ENCODE results near the gene CENPO.

The CENPO gene

GRCh38 chr2:24785671-24786321, 7.4 kb upstream of the CENPO start:
- TF ChIP-seq CTCF (IDR thresholded peaks at IDR 0.05; ENCODE audit: control insufficient read depth, extremely low read depth, insufficient read depth), result no peak
- no peak for DNase-seq (ENCODE audit: low read depth)
- no peak overlapping the region for H3K4me3 ChIP-seq (ENCODE audit: low read depth, low read length)

GRCh38 chr2:24787532-24787931, 5.7 kb upstream of the CENPO start:
- no peak for DNase-seq (ENCODE audit: low read depth)
- no peak overlapping the region for H3K4me3 ChIP-seq (ENCODE audit: low read depth, low read length)

GRCh38 chr2:24788816-24789215, 4.4 kb upstream of the CENPO start:
- H3K4me3 ChIP-seq (ENCODE audit: low read depth, low read length), result no peak overlapping the region
- no peak for TF ChIP-seq CTCF (IDR thresholded peaks at IDR 0.05; ENCODE audit: control insufficient read depth, extremely low read depth, insufficient read depth)
- no peak for DNase-seq (ENCODE audit: low read depth)

More at GRCh38 chr2:24787532-24787931, 5.7 kb upstream of the CENPO start:
- TF ChIP-seq CTCF (IDR thresholded peaks at IDR 0.05; ENCODE audit: control insufficient read depth, extremely low read depth, insufficient read depth), result no peak

GRCh38 chr2:24791452-24791851, 1.8 kb upstream of the CENPO start:
- no peak for DNase-seq (ENCODE audit: low read depth)
- no peak for TF ChIP-seq CTCF (IDR thresholded peaks at IDR 0.05; ENCODE audit: control insufficient read depth, extremely low read depth, insufficient read depth)
- peak overlapping the region; percentile 82; the same call in 1 of the 2 replicates for H3K4me3 ChIP-seq (ENCODE audit: low read depth, low read length)

GRCh38 chr2:24792542-24792873, 717 bp upstream of the CENPO start:
- no peak for TF ChIP-seq CTCF (IDR thresholded peaks at IDR 0.05; ENCODE audit: control insufficient read depth, extremely low read depth, insufficient read depth)
- peak; percentile 66 for DNase-seq (ENCODE audit: low read depth)
- H3K4me3 ChIP-seq (ENCODE audit: low read depth, low read length), result peak overlapping the region; percentile 82

GRCh38 chr2:24793761-24794435, 673 bp downstream of the CENPO start:
- DNase-seq (ENCODE audit: low read depth), result no peak
- H3K4me3 ChIP-seq (ENCODE audit: low read depth, low read length), result peak overlapping the region; percentile 82

More at GRCh38 chr2:24793761-24794435, 673 bp downstream of the CENPO start:
- no peak for TF ChIP-seq CTCF (IDR thresholded peaks at IDR 0.05; ENCODE audit: control insufficient read depth, extremely low read depth, insufficient read depth)
